ENCODE measurements around the gene TMCC1.

GRCh38 chr3:129663930-129664646 is 229.4 kb downstream of the TMCC1 start:
- no peak for TF ChIP-seq CTCF (IDR thresholded peaks at IDR 0.05)
- TF ChIP-seq ZFX (IDR thresholded peaks at IDR 0.05; ENCODE audit: borderline replicate concordance): no peak

All from 22Rv1 (cell line).